IMR-90 (cell line): ENCODE measurements around the gene BRD1. TPM values are rescaled to one million over a fixed set of nuclear protein-coding genes. Genes with fewer than 3 reads are reported as not detected.
"Not testable (repeated sequence)": the region's sequence is repeated elsewhere in the genome, so short reads cannot be mapped to it uniquely, and the experiment has no call there.

Source experiments
- ATAC-seq: fragments of 200-7000 bp; cut with Tn5 transposase; 2 replicates; pipeline ENCODE4 v1.9.1; 2020; ENCODE audit warnings: low read depth, mild to moderate bottlenecking, moderate library complexity
- BruUV-seq: library from RNA; stranded (reverse); fragments of 400-500 nt; replicated peaks from 2 replicates; lab custom pipeline; 2021; lab: Mats Ljungman, UMichigan
- CTCF ChIA-PET: fragments of 300-600 bp; formaldehyde crosslinking; extraction: SDS; loops from one replicate; lab custom pipeline; 2021; ENCODE audit warnings: antibody characterized with exemption; lab: Yijun Ruan, JAX
- POLR2A ChIA-PET: fragments of 300-600 bp; sonication (Branson Sonifier 250); formaldehyde crosslinking; loops from one replicate; lab custom pipeline; 2022; ENCODE audit warnings: antibody characterized with exemption; ENCODE audit not compliant: unreplicated experiment; lab: Charles Lee
- DNase-seq: peaks from one replicate; pipeline ENCODE4 v3.0.0; 2013
- H2AFZ ChIP-seq: replicated peaks from 2 replicates; pipeline ENCODE3; 2013; ENCODE audit warnings: low read length, mild to moderate bottlenecking; ENCODE audit not compliant: poor library complexity
- H2AK5ac ChIP-seq: 2 replicates; pipeline ENCODE4 v1.6.1; 2013; ENCODE audit warnings: low read depth, low read length, inconsistent platforms
- H2AK9ac ChIP-seq: replicated peaks from 2 replicates; pipeline ENCODE3; 2013; ENCODE audit warnings: mild to moderate bottlenecking, low read depth, low read length, moderate library complexity; ENCODE audit not compliant: poor library complexity
- H2BK120ac ChIP-seq: 2 replicates; pipeline ENCODE4 v1.6.1; 2013; ENCODE audit warnings: low read depth, low read length, inconsistent platforms
- H2BK15ac ChIP-seq: 3 replicates; pipeline ENCODE4 v1.6.1; 2013; ENCODE audit warnings: low read depth, low read length, inconsistent platforms
- H2BK20ac ChIP-seq: 2 replicates; pipeline ENCODE4 v1.6.1; 2013; ENCODE audit warnings: low read depth, mild to moderate bottlenecking, inconsistent platforms, low read length, moderate library complexity
- H2BK5ac ChIP-seq: 2 replicates; pipeline ENCODE4 v1.6.1; 2013; ENCODE audit warnings: mild to moderate bottlenecking, low read depth, low read length, inconsistent platforms; ENCODE audit not compliant: poor library complexity, severe bottlenecking
- H3K14ac ChIP-seq: replicated peaks from 2 replicates; pipeline ENCODE4 v1.6.1; 2013; ENCODE audit warnings: low read depth, low read length, inconsistent platforms
- H3K18ac ChIP-seq: 2 replicates; pipeline ENCODE4 v1.6.1; 2013; ENCODE audit warnings: low read depth, low read length, control low read depth
- H3K23ac ChIP-seq: 2 replicates; pipeline ENCODE4 v1.6.1; 2013; ENCODE audit warnings: low read depth, low read length, inconsistent platforms
- H3K27ac ChIP-seq: 2 replicates; pipeline ENCODE4 v1.5.1; 2013; ENCODE audit warnings: mild to moderate bottlenecking, control low read depth, low read length; ENCODE audit not compliant: insufficient read depth
- H3K27me3 ChIP-seq: 2 replicates; pipeline ENCODE4 v1.6.1; 2013; ENCODE audit warnings: low read length; ENCODE audit not compliant: control insufficient read depth, insufficient read depth
- H3K36me3 ChIP-seq: 2 replicates; pipeline ENCODE4 v1.6.1; 2013; ENCODE audit warnings: low read length, mixed read lengths; ENCODE audit not compliant: control insufficient read depth, insufficient read depth
- H3K4ac ChIP-seq: 2 replicates; pipeline ENCODE4 v1.6.1; 2013; ENCODE audit warnings: low read depth, low read length, inconsistent platforms
- H3K4me1 ChIP-seq: 2 replicates; pipeline ENCODE4 v1.6.1; 2013; ENCODE audit warnings: low read length, mixed read lengths; ENCODE audit not compliant: control insufficient read depth, insufficient read depth
- H3K4me2 ChIP-seq: 2 replicates; pipeline ENCODE4 v1.6.1; 2013; ENCODE audit warnings: low read depth, mild to moderate bottlenecking, control low read depth, low read length, moderate library complexity
- H3K4me3 ChIP-seq: 2 replicates; pipeline ENCODE4 v1.5.1; 2013; ENCODE audit warnings: low read depth, mild to moderate bottlenecking, control low read depth, low read length, moderate library complexity; ENCODE audit not compliant: insufficient read depth
- H3K56ac ChIP-seq: 2 replicates; pipeline ENCODE4 v1.6.1; 2013; ENCODE audit warnings: low read length, inconsistent platforms; ENCODE audit not compliant: insufficient read depth; ENCODE audit errors: extremely low read depth
- H3K79me1 ChIP-seq, 2 experiments: 2 replicates each; pipeline ENCODE4 v1.6.1; 2013; ENCODE audit warnings: low read length in 2 of 2, inconsistent platforms in 1 of 2, low read depth in 1 of 2
- H3K9ac ChIP-seq: 2 replicates; pipeline ENCODE4 v1.6.1; 2013; ENCODE audit warnings: low read depth, low read length, control low read depth
- H3K9me1 ChIP-seq: 2 replicates; pipeline ENCODE4 v1.6.1; 2013; ENCODE audit warnings: low read length, inconsistent platforms; ENCODE audit not compliant: insufficient read depth
- H3K9me3 ChIP-seq: 2 replicates; pipeline ENCODE4 v1.6.1; 2013; ENCODE audit warnings: low read length; ENCODE audit not compliant: control insufficient read depth, insufficient read depth
- H4K20me1 ChIP-seq: 2 replicates; pipeline ENCODE4 v1.6.1; 2013; ENCODE audit warnings: low read length, inconsistent platforms; ENCODE audit not compliant: insufficient read depth
- H4K5ac ChIP-seq: 2 replicates; pipeline ENCODE4 v1.6.1; 2013; ENCODE audit warnings: mild to moderate bottlenecking, low read depth, low read length, control low read depth
- H4K8ac ChIP-seq, 2 experiments: 2 replicates each; pipeline ENCODE4 v1.6.1; 2013; ENCODE audit warnings: low read depth in 2 of 2, low read length in 2 of 2, control low read depth in 1 of 2, inconsistent platforms in 1 of 2
- H4K91ac ChIP-seq: 2 replicates; pipeline ENCODE4 v1.6.1; 2013; ENCODE audit warnings: low read depth, low read length, inconsistent platforms; ENCODE audit not compliant: insufficient read depth
- BHLHE40 ChIP-seq: fragments of 150-350 bp; IDR thresholded peaks from 2 replicates; pipeline ENCODE4 v1.6.1; 2016; ENCODE audit warnings: mild to moderate bottlenecking, low read depth, low read length
- MAFK ChIP-seq: IDR thresholded peaks from 2 replicates; pipeline ENCODE4 v1.6.1; 2012; ENCODE audit warnings: low read depth, low read length, improper control_type of control experiment
- WGBS, 2 experiments: methylation state at CpG; one replicate each; pipeline versions ENCODE4 v1.1.5 to v1.1.7; 2013; ENCODE audit warnings: missing lambda C conversion rate in 2 of 2; ENCODE audit not compliant: insufficient read length in 1 of 2; ENCODE audit errors: extremely low coverage in 2 of 2; 5-methylcytosine and 5-hydroxymethylcytosine counted together
- dilution Hi-C: fragments of 300-500 bp; cut with HindIII; formaldehyde crosslinking; loops from one replicate; pipeline ENCODE4 v1.14.3; 2018; ENCODE audit warnings: low sequenced_read_pairs; ENCODE audit not compliant: unreplicated experiment
- in situ Hi-C: fragments of 300-500 bp; cut with MboI; formaldehyde crosslinking; loops from 3 replicates; pipeline ENCODE4 v1.14.3; 2019; ENCODE audit warnings: low sequenced_read_pairs, inconsistent platforms, mixed read lengths
- intact Hi-C: fragments of 100-400 bp; cut with micrococcal nuclease; formaldehyde crosslinking; loops from 2 replicates; pipeline ENCODE4 v1.10.0; 2022
- polyA plus RNA-seq, 3 experiments: library from polyadenylated mRNA; depleted of rRNA; stranded (reverse); fragments of >200 nt; gene quantifications; 2 replicates each; pipeline ENCODE4 v1.2.3, GENCODE V29; 2012; ENCODE audit warnings: low replicate concordance in 1 of 3
- total RNA-seq: library from RNA; depleted of rRNA; stranded (reverse); fragments of >200 nt; gene quantifications from 2 replicates; pipeline ENCODE4 v1.2.3, GENCODE V29; 2012
- TF ChIP-seq, protein P1 (sequence below): fragments of 150-350 bp; IDR thresholded peaks from 2 replicates; pipeline ENCODE4 v1.6.1; 2016; ENCODE audit warnings: low read depth, mild to moderate bottlenecking, low read length, moderate library complexity, borderline replicate concordance

The BRD1 gene
- total and polyA plus RNA-seq, 2 of the 4 experiments (the other 2 are of a cell fraction) = 10.0 to 10.6 TPM

DNA sequence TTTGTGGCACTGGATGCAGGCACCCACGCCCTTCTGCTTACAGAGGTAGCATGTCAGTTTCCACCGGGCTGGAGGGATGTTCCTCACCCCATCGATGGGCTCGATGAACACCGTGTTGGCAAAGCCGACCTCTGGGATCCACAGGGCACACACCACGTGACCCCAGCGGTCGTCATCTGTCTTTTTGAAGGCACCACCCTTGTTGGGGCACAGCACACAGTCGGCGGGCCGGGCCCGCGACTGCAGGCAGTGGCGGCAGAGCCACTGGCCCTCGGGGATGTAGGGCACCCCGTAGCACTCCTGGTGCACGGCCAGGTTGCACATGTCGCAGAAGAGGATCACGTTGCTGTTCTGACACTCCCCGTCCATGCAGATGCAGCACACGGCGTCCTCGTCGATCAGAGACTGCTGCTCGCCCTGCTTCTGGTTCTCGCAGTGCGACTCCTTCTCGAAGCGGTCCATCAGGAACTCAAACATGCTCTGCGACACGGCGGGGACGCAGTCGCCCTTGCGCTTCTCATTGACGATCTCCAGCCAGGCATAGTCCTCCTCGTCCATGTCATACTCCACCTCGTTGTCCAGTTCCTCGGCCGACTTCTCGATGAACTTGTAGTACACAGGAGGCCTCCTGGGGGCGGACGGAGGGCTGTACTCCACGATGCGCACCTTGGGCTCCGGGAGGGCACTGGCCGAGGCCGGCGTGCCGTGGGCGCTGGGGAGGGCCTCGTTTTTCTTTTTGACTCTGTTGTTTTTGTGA, 4.2 kb downstream of the BRD1 start (continued):
- no peak for TF ChIP-seq MAFK
- TF ChIP-seq, protein P1, sequence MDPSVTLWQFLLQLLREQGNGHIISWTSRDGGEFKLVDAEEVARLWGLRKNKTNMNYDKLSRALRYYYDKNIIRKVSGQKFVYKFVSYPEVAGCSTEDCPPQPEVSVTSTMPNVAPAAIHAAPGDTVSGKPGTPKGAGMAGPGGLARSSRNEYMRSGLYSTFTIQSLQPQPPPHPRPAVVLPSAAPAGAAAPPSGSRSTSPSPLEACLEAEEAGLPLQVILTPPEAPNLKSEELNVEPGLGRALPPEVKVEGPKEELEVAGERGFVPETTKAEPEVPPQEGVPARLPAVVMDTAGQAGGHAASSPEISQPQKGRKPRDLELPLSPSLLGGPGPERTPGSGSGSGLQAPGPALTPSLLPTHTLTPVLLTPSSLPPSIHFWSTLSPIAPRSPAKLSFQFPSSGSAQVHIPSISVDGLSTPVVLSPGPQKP = no peak
- TF ChIP-seq BHLHE40 = no peak

DNA sequence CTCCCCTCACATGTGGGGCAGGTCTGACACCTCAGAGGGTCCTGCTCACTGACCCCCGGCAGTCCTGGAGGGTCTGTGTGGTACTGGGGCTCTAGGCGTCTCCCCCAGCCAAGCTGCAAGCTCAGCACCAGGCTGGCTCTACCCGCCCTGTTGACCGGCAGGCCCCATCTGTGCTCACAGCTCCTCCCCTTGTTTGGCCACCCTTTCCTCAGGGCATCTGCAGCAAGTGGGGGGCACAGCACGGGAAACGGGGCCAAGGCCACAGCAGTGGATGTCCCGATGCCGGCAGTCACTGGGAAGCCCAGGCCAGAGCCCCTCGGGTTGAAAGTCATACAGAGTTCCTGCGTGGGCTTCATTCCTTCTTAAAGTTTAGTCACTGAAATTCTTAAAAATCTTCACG, 5.9 kb downstream of the BRD1 start:
- intact Hi-C loops, POLR2A ChIA-PET: not testable (repeated sequence)
- H3K36me3 ChIP-seq = peaks cover 59% of the 10 kb centered on the region

More for the DNA sequence above, 5.9 kb downstream of the BRD1 start:
- H3K9ac ChIP-seq, H2BK5ac ChIP-seq, H2AK5ac ChIP-seq, H3K27me3 ChIP-seq, H3K18ac ChIP-seq, ATAC-seq, H2BK15ac ChIP-seq, H3K4me3 ChIP-seq, H2AK9ac ChIP-seq, dilution Hi-C loops, H3K9me3 ChIP-seq, H2AFZ ChIP-seq, H2BK120ac ChIP-seq, CTCF ChIA-PET, H3K27ac ChIP-seq, H4K91ac ChIP-seq, H4K5ac ChIP-seq, DNase-seq, H3K4me2 ChIP-seq, H3K56ac ChIP-seq, BruUV-seq, H2BK20ac ChIP-seq, H3K4ac ChIP-seq, H4K8ac ChIP-seq, H3K14ac ChIP-seq: not testable (repeated sequence)
- WGBS, 2 experiments = 95% methylated on average over 11 of the region's 11 CpGs; no CpG with 5 or more reads in 1 of the 2 experiments
- peaks cover 10% of the 10 kb centered on the region for H3K4me1 ChIP-seq
- peaks cover 0 to 71% of the 10 kb centered on the region in 2 experiments; a peak in 2 of 4 replicates for H3K79me1 ChIP-seq
- H3K9me1 ChIP-seq = peaks cover 29% of the 10 kb centered on the region
- in situ Hi-C loops = loop anchor here (25.0 kb wide), 2 partner anchors 91 to 391 kb away; partner anchors contain the start of genes ALG12, CRELD2 and SELENOO
- 0 out of 2 replicates have a peak overlapping the region, but pooled peaks have one; percentile 33 for H3K23ac ChIP-seq
- peaks cover 99% of the 10 kb centered on the region for H4K20me1 ChIP-seq
